ENCODE measurements around the gene MEGF8. TPM values are rescaled to one million over a fixed set of nuclear protein-coding genes. Genes with fewer than 3 reads are reported as not detected.
A peak's percentile ranks its signal among the peaks of the same experiment; 100 is the strongest.

Gene MEGF8
- total RNA-seq, 1 donor from 2014 or later: 15.1 TPM

GRCh38 chr19:42412227-42412626 lies 86.8 kb downstream of the MEGF8 start:
- no peak for DNase-seq
- no peaks in the 10 kb centered on the region for H3K27me3 Mint-ChIP-seq
- TF ChIP-seq CTCF (IDR thresholded peaks at IDR 0.05): no peak
- ChIA-PET POLR2A (no interaction called here), CTCF (interaction anchor here (1.0 to 1.5 kb wide), 2 partner anchors 12 to 28 kb away, joined by 3 read pairs; no protein-coding TSS in a partner anchor)
- H3K4me3 Mint-ChIP-seq: no peak overlapping the region
- no peaks in the 10 kb centered on the region for H3K9me3 Mint-ChIP-seq
- intact Hi-C loops (cut with micrococcal nuclease): no loop called here
- no peak overlapping the region for H3K27ac Mint-ChIP-seq
- H3K4me1 Mint-ChIP-seq: peaks cover 3% of the 10 kb centered on the region
- peaks cover 60% of the 10 kb centered on the region for H3K36me3 Mint-ChIP-seq (ENCODE audit: low read depth)
- ATAC-seq (ENCODE audit: low read depth): no peak

DNA sequence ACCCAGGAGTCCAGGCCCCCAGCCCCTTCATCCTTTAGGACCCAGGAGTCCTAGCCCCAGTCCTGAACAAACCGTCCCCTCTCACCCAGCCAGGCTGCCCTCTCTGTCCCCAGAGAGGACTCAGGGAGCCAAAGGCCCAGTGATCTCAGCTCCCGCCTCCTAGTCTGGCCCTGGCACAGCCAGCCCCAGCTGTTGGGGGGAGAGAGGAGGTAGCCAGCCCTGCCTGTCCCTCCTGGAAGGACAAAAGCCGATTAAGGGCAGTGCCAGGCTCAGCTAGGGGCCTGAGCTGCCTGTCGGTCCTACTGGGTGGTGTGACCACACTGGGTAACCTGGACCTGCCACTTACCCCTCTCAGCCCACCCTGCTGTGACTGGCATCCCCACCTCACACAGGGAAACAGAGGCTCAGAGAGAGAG lies 87.2 kb downstream of the MEGF8 start:
- ChIA-PET POLR2A (no interaction called here), CTCF (interaction anchor here (1.0 to 1.5 kb wide), 2 partner anchors 12 to 27 kb away, joined by 3 read pairs; no protein-coding TSS in a partner anchor)
- TF ChIP-seq CTCF (IDR thresholded peaks at IDR 0.05): no peak
- no peak for ATAC-seq (ENCODE audit: low read depth)
- Mint-ChIP-seq H3K9me3 (no peaks in the 10 kb centered on the region), H3K36me3 (ENCODE audit: low read depth) (peaks cover 56% of the 10 kb centered on the region), H3K4me3 (no peak overlapping the region), H3K27me3 (no peaks in the 10 kb centered on the region), H3K4me1 (peaks cover 3% of the 10 kb centered on the region), H3K27ac (no peak overlapping the region)
- intact Hi-C loops (cut with micrococcal nuclease): no loop called here
- DNase-seq: no peak

GRCh38 chr19:42419309-42419708 lies 93.9 kb downstream of the MEGF8 start:
- Mint-ChIP-seq H3K27ac (no peak overlapping the region), H3K9me3 (no peaks in the 10 kb centered on the region), H3K27me3 (no peaks in the 10 kb centered on the region), H3K4me3 (no peak overlapping the region), H3K36me3 (ENCODE audit: low read depth) (peaks cover 42% of the 10 kb centered on the region), H3K4me1 (peaks cover 43% of the 10 kb centered on the region)
- POLR2A ChIA-PET: interaction anchor here (1.1 kb wide), 1 partner anchor 33 kb away, joined by 3 read pairs; no protein-coding TSS in a partner anchor
- ATAC-seq (ENCODE audit: low read depth) (no peak), DNase-seq (no peak)
- intact Hi-C loops (cut with micrococcal nuclease): no loop called here
- no peak for TF ChIP-seq CTCF (IDR thresholded peaks at IDR 0.05)
- CTCF ChIA-PET: interaction anchor here (1.1 to 3.5 kb wide), 4 partner anchors 12 to 21 kb away, joined by 3 to 24 read pairs (median 12); no protein-coding TSS in a partner anchor

- intact Hi-C loops (cut with micrococcal nuclease): loop anchor here (1.0 to 5.0 kb wide), 2 partner anchors 13 to 33 kb away; no protein-coding TSS in a partner anchor
- Mint-ChIP-seq H3K27me3 (no peaks in the 10 kb centered on the region), H3K4me3 (no peak overlapping the region), H3K4me1 (peaks cover 46% of the 10 kb centered on the region), H3K36me3 (ENCODE audit: low read depth) (peaks cover 36% of the 10 kb centered on the region), H3K9me3 (no peaks in the 10 kb centered on the region), H3K27ac (peak overlapping the region; percentile 53)
- ATAC-seq (ENCODE audit: low read depth) (peak; percentile 20), DNase-seq (peak; percentile 61)
- peak; percentile 17 for TF ChIP-seq CTCF (IDR thresholded peaks at IDR 0.05)
- ChIA-PET CTCF (interaction anchor here (0.6 to 3.5 kb wide), 6 partner anchors 11 to 26 kb away, joined by 3 to 24 read pairs (median 7); no protein-coding TSS in a partner anchor), POLR2A (interaction anchor here (0.6 to 1.5 kb wide), 8 partner anchors 12 to 1095 kb away, joined by 3 to 11 read pairs (median 3); partner anchors contain the start of genes PAFAH1B3 and ZNF574)
Measured at GRCh38 chr19:42420055-42420544, 94.7 kb downstream of the MEGF8 start.

GRCh38 chr19:42421101-42421500 lies 95.7 kb downstream of the MEGF8 start:
- peaks cover 46% of the 10 kb centered on the region for H3K4me1 Mint-ChIP-seq
- peaks cover 33% of the 10 kb centered on the region for H3K36me3 Mint-ChIP-seq (ENCODE audit: low read depth)
- no peaks in the 10 kb centered on the region for H3K27me3 Mint-ChIP-seq
- no peak overlapping the region for H3K4me3 Mint-ChIP-seq
- ChIA-PET CTCF (interaction anchor here (1.9 to 3.9 kb wide), 4 partner anchors 13 to 19 kb away, joined by 10 to 24 read pairs (median 15); no protein-coding TSS in a partner anchor), POLR2A (interaction anchor here (1.5 kb wide), 1 partner anchor 13 kb away, joined by 3 read pairs; no protein-coding TSS in a partner anchor)
- TF ChIP-seq CTCF (IDR thresholded peaks at IDR 0.05): no peak
- no peak for DNase-seq
- intact Hi-C loops (cut with micrococcal nuclease): loop anchor here (5.0 kb wide), 1 partner anchor 34 kb away; no protein-coding TSS in a partner anchor
- no peaks in the 10 kb centered on the region for H3K9me3 Mint-ChIP-seq
- H3K27ac Mint-ChIP-seq: peak overlapping the region; percentile 63
- no peak for ATAC-seq (ENCODE audit: low read depth)
